Suppressor macrophage treated with lipopolysaccharide for 4 hours (primary cell): ENCODE data around the gene SNX6.
"Not testable (repeated sequence)": the region's sequence is repeated elsewhere in the genome, so short reads cannot be mapped to it uniquely, and the experiment has no call there.

ENCODE experiments used
- DNase-seq: peaks from one replicate; pipeline ENCODE4 v3.0.0-alpha.2; 2020

Gene SNX6

DNA sequence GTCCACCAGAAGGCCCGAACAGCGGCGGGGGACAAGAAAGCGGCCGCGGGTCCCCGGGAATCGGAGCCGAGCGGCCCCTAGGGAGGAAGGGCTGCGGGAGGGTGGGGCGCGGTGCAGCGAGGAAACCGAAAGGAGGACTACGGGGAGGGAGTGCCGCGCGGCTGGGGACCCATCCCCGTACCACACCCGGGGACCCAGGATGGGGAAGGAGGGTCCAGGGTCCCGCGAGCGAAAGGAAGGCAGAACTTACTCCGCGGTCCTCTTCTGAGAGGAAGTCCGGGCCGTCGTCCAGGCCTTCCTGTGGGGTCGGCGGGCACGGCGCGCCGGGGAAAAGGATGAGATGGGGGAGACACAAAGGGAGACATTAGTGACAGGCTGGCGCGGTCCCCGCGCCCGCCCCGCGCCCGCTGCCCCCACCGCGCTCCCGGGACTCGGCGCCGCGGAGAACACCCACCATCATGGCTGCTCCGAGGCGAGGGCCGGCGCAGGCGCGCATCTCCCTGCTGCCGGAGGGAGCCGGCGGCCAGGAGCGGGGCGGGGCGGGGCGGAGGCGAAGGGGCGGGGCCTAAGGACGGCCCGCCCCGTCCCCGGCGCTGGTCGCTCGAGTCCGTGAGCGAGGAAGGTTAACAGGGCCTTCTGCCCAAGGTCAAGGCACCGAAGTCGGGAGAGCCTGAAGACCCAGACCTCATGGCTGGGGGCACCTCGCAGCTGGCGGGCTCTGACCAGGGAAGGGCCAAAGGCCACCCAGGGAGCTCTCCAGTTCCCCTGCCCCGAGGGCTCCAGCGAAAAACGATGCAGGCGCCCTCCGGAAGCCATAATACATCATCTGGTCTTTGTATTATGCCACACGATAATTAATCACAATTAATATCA is at the start of gene SNX6:
SNX6 (minus strand) TSS at position 492 of the 873 bp plus-strand sequence; CDS start at position 460, 32 bp downstream.
- DNase-seq: peak; percentile 92

DNA sequence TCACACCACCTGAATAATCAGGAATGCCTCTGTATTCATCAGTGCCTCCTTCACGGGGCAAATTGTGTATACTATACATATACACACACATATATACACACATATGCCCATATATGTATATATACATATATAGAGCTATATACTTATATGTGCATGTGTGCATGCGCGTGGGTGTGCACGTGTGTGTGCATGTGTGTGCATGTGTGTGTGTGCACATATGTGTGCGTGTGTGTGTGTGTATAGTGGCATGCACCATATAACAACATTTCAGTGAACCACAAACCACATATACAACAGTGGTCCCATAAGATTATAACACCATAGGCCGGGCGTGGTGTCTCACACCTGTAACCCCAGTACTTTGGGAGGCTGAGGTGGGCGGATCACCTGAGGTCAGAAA is 48.8 kb upstream of the SNX6 start:
- DNase-seq: no peak

DNA sequence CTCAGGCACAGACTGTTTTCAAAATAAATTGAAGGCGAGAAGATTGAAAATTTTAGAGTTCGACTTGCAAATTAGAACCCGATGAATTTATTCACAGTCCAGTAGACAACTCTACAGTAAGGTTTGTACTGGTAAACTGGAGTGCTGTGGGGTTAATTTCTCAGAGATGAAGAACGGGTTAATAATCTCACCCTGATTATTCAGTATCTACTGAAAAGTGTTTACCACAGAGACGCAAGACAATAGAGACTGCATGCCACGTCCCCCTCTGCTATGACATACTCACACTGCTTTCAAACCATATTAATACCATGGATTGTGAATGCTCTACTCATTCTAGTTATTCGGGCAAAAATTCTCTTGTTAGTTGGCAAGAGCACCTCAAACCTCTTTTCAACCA is 48.4 kb upstream of the SNX6 start:
- no peak for DNase-seq

DNA sequence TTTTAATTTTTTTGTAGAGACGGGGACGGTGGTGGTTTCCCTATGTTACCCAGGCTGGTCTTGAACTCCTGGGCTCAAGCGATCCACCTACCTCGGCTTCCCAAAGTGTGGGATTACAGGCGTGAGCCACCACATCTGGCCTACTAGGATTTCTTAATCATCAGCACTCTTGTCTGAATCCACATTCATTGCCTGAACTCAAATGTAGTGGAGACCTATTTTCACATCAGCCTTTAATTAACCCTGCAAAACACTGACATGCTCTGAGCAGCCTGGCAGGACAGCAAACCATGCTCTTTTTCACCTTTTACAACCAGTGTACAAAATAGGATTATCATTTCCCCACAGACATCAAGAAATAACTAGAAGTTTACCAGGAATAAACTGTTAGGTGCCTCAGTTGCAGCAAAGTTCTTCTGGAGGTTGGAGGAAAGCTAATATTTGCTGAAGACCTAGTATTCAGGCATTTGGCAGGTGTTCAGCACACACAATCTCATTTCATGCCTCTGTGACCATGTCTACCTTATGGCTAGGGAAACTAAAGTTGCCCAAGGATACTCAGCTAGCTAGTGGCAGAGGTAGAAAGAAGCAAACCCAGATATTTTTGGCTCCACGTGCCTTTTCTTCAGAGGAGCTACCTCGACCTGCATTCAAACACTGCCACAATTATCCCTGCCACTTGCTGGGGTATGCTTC is 46.7 kb upstream of the SNX6 start:
- no peak for DNase-seq

DNA sequence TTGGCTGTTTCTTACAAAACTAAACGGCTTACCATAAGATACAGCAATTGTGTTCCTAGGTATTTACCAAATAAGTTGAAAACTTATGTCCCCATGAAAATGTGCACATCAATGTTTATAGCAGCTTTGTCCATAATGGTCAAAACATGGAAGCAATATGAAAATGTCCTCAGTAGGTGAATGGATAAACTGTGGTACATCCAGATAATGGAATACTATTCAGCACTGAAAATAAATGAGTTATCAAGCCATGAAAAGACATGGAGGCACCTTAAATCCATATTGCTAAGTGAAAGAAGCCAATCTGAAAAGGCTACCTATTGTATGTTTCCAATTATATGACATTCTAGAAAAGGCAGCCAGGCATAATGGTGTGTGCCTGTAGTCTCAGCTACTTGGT is 43.8 kb upstream of the SNX6 start:
- DNase-seq: no peak

DNA sequence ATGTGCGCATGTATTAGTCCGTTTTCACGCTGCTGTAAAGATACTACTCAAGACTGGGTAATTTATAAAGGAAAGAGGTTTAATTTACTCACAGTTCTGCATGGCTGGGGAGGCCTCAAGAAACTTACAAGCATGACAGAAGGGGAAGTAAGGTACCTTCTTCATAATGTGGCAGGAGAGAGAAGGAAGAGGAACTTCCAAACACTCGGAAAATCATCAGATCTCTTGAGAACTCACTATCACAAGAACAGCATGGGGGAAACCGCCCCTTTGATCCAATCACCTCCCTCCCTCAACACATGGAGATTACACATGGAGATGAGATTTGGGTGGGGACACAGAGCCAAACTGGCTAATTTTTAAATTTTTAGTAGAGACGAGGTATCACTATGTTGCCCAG is 41.8 kb upstream of the SNX6 start:
- no peak for DNase-seq

DNA sequence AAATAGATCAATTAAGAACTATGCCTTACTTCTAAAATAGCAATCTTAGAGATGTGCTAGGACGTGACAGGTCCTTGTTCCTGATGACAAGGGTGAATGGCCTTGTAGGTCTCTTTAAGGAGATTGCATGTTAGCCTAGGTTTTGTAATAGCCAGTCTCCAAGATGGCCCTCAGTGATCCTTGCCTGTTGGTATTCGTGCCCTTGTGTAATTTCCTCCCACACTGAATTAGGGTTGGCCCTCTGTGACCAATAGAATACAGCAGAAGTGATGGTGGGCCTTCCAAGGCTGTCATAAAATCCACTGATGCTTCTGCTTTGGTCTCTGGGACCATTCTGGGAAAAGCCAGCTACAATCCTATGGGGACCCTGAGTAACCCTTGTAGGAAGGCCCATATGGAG is 38.2 kb upstream of the SNX6 start:
- peak; percentile 44 for DNase-seq

DNA sequence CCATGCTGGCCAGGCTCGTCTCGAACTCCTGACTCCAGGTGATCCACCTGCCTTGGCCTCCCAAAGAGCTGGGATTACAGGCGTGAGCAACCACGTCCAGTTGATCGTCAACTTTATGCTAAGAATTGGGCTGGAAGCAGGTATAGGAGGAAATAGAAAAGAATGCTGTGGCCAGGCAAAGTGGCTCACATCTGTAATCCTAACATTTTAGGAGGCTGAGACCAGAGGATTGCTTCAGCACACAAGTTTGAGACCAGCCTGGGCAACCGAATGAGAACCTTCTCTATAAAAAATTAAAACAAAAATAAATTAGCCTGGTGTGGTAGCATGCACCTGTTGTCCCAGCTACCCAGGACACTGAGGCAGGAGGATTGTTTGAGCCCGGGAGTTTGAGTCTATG is 37.1 kb upstream of the SNX6 start:
- DNase-seq: no peak

DNA sequence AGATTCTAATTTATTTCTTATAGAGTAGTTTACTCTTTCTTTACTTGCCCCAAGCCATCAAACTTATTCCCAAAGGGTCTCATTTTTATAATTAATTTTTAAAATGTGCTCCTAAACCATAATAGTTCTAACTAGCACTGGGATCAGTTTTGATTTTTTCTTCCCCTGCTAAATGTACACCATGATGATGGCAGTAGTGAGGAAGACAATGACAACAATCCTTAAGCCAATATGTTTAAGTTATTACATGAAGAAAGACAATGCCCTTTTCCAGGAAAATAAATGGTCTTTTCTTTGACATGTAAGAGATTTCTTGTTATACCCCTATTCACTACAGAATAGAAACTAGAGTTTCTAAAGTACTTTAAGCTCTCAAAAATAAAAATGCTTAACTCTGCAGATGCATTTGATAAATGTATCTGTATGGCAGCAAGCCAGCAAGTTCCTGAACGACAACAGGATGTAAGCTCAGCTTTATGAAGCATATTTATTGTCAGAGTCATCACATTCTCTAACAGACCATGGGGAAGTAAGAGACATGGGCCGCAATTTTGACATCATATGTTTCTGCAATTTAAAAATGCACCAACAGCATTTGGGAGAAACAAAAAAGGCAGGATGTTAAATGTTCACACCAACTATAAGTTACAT is 36.0 kb upstream of the SNX6 start:
- DNase-seq: peak; percentile 80

DNA sequence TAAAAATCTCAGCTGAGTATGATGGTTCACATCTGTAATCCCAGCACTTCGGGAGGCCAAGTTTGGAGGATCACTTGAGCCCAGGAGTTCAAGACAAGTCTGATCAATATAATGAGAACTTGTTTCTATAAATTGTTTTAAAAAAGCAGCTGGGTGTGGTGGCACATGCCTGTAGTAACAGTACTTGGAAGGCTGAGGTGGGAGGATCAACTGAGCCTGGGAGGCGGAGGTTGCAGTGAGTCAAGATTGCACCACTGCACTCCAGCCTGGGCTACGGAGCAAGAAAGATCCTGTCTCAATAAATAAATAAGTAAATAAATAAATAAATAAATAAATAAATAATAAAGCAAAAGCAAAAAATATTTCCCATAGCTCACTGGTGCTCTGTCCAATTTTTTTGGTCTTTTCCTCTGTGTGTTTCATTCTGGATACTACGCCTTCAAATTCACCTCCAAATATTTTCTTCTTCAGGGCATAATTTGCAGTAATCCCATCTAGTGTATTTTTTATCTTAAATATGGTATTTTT is 32.7 kb upstream of the SNX6 start:
- DNase-seq: no peak

DNA sequence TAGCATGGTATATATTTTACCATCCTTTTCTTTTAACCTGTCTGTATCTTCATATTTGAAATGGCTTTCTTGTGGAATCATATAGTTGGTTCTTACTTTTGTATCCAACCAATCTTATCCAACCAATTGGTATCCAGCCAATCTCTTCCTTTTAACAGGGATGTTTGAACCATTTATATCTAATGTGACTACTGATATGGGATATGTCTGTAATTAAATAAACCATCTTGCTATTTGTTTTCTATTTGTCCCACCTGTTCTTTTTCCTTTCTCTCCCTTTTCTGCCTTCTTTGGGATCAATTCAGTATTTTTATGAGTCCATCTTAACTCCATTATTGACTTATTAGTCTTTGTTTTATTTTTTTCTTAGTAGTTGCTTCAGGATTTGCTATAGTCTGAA is 30.8 kb upstream of the SNX6 start:
- no peak for DNase-seq

DNA sequence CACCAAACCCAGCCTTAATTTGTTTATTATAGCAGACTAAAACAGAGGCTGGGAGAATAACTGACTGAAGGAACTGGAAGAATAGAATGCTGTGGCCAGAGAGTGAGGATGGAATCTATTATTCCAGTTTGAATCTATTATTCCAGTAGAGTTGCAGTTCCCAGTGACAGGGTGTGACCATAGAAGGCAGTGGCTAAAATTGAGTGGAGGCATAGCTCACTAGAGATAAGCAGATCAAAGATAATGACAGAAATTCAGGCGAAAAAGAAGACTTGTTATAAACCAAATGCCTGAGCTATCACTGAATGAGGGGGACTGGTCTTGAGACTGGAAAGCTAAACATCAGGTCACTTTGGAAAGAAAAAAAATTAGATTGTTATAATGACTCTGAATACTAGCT is 26.0 kb upstream of the SNX6 start:
- DNase-seq: no peak

DNA sequence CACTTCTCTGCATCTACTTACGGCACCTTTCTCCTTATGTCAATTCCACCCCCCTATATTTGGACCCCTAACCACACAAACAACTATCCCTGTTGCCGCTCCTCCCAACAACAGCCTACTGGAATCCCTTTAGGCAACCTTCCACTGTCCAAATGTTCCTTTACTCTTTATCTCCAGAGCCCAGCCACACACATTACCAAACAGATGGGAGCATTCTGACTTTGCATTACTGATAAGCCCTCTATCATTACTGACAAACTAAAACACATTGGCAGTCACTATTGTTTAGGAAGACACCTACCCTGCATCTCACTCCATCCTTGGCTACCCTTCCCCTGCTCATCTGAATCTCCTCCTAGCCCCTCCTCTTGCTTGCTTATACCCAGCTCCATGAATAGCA is 23.1 kb upstream of the SNX6 start:
- DNase-seq: not testable (repeated sequence)

DNA sequence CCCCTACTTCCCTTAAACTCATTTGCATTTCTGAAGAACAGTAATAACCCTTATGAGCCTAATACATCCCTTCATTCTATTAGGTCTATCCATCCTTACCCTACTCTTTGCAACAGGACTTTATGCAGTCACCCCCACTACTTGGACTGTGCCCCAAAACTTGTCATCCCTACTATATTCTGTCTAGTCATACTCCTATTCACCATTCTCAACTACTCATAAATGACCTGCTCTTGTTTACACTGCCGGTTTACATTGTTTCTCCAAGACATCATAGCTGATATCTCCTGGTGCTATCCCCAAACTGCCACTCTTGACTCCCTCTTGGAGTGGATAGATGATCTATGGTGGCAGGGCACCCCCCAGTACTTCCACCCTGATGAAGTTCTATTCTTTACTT is 22.4 kb upstream of the SNX6 start:
- not testable (repeated sequence) for DNase-seq

DNA sequence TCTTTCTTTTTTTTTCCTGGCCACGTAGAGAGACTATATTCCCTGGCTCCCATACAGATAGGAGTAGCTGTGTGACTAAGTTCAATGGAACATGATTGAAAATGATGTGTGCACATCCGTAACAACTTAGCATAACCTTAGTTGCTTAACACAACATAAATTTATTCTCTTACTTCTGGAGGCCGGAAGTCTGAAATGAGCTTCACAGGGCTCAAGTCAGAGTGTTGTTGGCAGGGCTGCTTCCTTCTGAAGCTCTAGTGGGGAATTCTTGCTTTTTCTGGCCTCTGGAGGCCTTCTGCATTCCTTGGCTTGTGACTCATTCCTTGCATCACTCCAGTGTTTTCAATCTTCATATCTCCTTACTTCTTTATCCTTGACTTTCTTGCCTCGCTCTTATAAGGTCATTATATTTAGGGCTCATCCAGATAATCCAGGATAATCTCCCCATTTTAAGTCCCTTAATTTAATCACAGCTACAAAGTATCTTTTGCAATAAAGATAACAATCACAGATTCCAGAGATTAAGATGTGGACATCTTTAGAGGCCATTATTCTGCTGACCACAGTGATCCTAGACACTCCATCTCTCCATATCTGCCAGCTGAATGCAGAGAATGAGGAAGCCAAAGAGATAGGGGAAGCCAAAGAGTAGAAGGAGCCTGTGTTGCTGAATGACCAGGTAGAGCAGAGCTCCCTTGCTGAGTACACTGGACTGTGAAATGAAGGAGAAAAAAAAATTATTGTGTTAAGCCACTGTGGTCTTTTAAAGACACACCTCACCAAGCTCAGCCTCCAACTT is 21.0 kb upstream of the SNX6 start:
- DNase-seq: peak; percentile 80

DNA sequence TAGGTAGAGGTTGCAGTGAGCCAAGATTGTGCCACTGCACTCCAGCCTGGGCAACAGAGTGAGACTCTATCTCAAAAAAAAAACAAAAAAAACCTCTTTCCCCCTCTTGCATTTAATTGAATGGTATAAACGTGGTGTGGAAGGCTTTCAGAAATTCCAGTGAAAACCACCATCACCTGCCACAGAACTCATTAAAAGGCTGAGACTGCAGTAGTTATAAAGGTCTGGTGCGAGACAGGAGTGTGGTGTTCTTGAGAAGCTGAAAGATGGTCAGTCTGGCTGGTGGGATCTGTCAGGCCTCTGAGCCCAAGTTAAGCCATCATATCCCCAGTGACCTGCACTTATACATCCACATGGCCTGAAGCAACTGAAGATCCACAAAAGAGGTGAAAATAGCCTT is 20.1 kb upstream of the SNX6 start:
- DNase-seq: not testable (repeated sequence)

DNA sequence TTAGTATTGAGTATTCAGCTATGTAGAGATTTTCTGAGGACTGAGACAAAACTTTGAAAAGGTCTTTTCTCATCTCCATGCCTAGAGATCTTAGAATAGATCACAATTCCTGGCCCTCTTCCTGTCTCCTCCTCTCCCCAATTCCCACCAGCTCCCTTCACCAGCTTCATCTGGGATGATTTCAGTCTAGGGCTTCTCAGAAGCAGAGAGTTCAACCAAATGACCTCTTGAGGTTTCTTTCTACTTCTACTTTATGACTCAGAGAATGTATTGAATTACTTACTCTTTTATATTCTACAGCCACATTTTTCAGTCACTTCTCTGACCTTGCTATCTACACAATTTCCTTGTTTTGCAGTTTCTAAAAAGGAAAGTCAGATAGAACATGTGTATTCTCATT is 19.4 kb upstream of the SNX6 start:
- peak; percentile 47 for DNase-seq

DNA sequence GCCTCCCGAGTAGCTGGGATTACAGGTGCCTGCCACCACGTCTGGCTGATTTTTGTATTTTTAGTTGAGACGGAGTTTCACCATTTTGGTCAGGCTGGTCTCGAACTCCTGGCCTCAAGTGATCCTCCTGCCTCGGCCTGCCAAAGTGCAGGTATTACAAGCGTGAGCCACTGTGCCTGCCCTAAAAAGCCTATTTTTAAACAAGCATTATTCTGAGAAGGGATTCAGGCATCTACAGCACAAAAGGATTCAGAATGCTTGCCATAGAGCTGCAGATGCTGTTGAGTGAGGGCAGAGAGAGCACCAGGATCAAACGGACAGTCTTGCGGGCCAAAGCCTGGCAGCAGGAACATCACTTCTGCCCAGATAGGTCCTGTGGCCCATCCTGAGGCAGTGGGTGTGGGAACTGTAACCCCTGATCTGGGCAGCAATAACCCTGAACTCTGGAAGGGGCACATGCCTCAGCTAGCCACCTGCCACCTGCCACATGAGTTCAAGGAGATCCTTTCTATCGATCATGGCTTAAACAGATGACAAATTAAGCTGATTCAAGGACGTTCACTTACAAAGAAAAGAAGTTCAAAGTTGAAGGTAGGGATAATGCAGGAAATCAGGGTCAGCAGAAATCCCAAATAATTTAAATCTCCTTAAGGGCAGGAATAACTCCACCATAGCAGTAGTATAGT is 16.8 kb upstream of the SNX6 start:
- DNase-seq: no peak

DNA sequence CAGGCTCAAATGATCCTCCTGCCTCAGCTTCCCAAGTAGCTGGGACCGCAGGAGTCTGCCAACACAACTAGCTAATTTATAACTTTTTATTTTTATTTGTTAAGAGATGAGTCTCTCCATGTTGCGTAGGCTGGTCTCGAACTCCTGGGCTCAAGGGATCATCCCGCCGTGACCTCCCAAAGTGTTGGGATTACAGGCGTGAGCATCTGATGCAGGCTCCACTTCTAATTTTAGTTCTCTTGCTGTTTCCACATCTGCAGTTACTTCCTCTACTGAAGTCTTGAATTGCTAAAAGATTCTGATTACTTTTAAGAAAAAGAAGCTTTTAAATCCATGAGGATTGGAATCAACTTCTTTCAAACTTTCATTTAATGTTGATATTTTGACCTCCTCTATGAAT is 13.4 kb upstream of the SNX6 start:
- DNase-seq: peak; percentile 44

DNA sequence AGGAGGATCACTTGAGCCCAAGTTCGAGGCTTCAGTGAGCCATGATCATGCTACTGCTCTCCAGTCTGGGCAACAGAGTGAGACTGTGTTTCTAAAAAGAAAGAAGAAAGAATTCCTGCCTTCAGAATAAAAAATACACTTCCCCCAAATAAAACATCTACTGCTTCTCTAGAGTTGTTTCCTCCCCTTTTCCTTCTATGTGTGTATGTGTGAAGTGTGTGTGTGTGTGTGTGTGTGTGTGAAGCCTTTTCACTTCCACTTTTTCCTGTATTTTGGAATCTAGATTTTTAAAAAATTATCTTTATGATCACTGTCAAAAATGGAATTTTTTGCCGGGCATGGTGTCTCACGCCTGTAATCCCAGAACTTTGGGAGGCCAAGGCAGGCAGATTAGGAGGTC is 12.6 kb upstream of the SNX6 start:
- DNase-seq: peak; percentile 22

DNA sequence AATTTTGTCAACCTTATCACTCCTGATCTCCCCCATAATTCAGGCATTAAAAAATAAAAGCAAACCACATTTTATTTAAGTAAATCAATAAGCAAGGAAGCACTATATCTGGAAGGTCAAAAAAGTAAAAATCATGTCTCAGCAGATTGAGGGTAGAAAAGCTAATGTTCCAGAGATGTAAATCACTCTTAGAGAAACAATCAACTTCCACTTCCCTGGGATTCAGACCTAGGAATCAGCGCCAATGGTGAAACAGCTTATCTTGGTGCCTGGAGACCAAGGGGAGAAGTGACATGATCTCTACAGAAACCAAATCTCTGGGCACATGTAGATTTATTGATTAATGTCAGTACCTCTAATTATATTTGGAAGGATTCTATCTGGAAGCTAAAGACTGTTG is 10.9 kb upstream of the SNX6 start:
- no peak for DNase-seq

DNA sequence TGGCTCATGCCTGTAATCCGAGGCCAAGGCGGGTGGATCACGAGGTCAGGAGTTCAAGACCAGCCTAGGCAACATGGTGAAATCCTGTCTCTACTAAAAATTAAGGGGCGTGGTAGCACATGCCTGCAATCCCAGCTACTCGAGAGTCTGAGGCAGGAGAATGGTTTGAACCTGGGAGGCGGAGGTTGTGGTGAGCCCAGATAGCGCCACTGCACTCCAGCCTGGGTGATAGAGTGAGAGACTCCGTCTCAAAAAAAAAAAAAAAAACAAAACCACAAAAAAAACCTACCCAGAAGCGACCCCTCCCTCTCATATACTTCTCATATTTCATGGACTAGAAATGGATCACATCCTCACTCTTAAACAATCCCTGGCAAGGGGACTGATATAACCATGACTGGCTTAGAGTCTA is 4.4 kb upstream of the SNX6 start:
- DNase-seq: not testable (repeated sequence)
